IMR-90 (cell line): ENCODE data around the gene ERVH48-1. TPM values are rescaled to one million over a fixed set of nuclear protein-coding genes. Genes with fewer than 3 reads are reported as not detected.

Source experiments
- ATAC-seq: fragments of 200-7000 bp; cut with Tn5 transposase; 2 replicates; pipeline ENCODE4 v1.9.1; 2020; ENCODE audit warnings: low read depth, mild to moderate bottlenecking, moderate library complexity
- BruUV-seq: library from RNA; stranded (reverse); fragments of 400-500 nt; replicated peaks from 2 replicates; lab custom pipeline; 2021; lab: Mats Ljungman, UMichigan
- CTCF ChIA-PET: fragments of 300-600 bp; formaldehyde crosslinking; extraction: SDS; loops from one replicate; lab custom pipeline; 2021; ENCODE audit warnings: antibody characterized with exemption; lab: Yijun Ruan, JAX
- POLR2A ChIA-PET: fragments of 300-600 bp; sonication (Branson Sonifier 250); formaldehyde crosslinking; loops from one replicate; lab custom pipeline; 2022; ENCODE audit warnings: antibody characterized with exemption; ENCODE audit not compliant: unreplicated experiment; lab: Charles Lee
- DNase-seq: peaks from one replicate; pipeline ENCODE4 v3.0.0; 2013
- H2AFZ ChIP-seq: replicated peaks from 2 replicates; pipeline ENCODE3; 2013; ENCODE audit warnings: low read length, mild to moderate bottlenecking; ENCODE audit not compliant: poor library complexity
- H2AK5ac ChIP-seq: 2 replicates; pipeline ENCODE4 v1.6.1; 2013; ENCODE audit warnings: low read depth, low read length, inconsistent platforms
- H2AK9ac ChIP-seq: replicated peaks from 2 replicates; pipeline ENCODE3; 2013; ENCODE audit warnings: mild to moderate bottlenecking, low read depth, low read length, moderate library complexity; ENCODE audit not compliant: poor library complexity
- H2BK120ac ChIP-seq: 2 replicates; pipeline ENCODE4 v1.6.1; 2013; ENCODE audit warnings: low read depth, low read length, inconsistent platforms
- H2BK15ac ChIP-seq: 3 replicates; pipeline ENCODE4 v1.6.1; 2013; ENCODE audit warnings: low read depth, low read length, inconsistent platforms
- H2BK20ac ChIP-seq: 2 replicates; pipeline ENCODE4 v1.6.1; 2013; ENCODE audit warnings: low read depth, mild to moderate bottlenecking, inconsistent platforms, low read length, moderate library complexity
- H2BK5ac ChIP-seq: 2 replicates; pipeline ENCODE4 v1.6.1; 2013; ENCODE audit warnings: mild to moderate bottlenecking, low read depth, low read length, inconsistent platforms; ENCODE audit not compliant: poor library complexity, severe bottlenecking
- H3K14ac ChIP-seq: replicated peaks from 2 replicates; pipeline ENCODE4 v1.6.1; 2013; ENCODE audit warnings: low read depth, low read length, inconsistent platforms
- H3K18ac ChIP-seq: 2 replicates; pipeline ENCODE4 v1.6.1; 2013; ENCODE audit warnings: low read depth, low read length, control low read depth
- H3K23ac ChIP-seq: 2 replicates; pipeline ENCODE4 v1.6.1; 2013; ENCODE audit warnings: low read depth, low read length, inconsistent platforms
- H3K27ac ChIP-seq: 2 replicates; pipeline ENCODE4 v1.5.1; 2013; ENCODE audit warnings: mild to moderate bottlenecking, control low read depth, low read length; ENCODE audit not compliant: insufficient read depth
- H3K27me3 ChIP-seq: 2 replicates; pipeline ENCODE4 v1.6.1; 2013; ENCODE audit warnings: low read length; ENCODE audit not compliant: control insufficient read depth, insufficient read depth
- H3K36me3 ChIP-seq: 2 replicates; pipeline ENCODE4 v1.6.1; 2013; ENCODE audit warnings: low read length, mixed read lengths; ENCODE audit not compliant: control insufficient read depth, insufficient read depth
- H3K4ac ChIP-seq: 2 replicates; pipeline ENCODE4 v1.6.1; 2013; ENCODE audit warnings: low read depth, low read length, inconsistent platforms
- H3K4me1 ChIP-seq: 2 replicates; pipeline ENCODE4 v1.6.1; 2013; ENCODE audit warnings: low read length, mixed read lengths; ENCODE audit not compliant: control insufficient read depth, insufficient read depth
- H3K4me2 ChIP-seq: 2 replicates; pipeline ENCODE4 v1.6.1; 2013; ENCODE audit warnings: low read depth, mild to moderate bottlenecking, control low read depth, low read length, moderate library complexity
- H3K4me3 ChIP-seq: 2 replicates; pipeline ENCODE4 v1.5.1; 2013; ENCODE audit warnings: low read depth, mild to moderate bottlenecking, control low read depth, low read length, moderate library complexity; ENCODE audit not compliant: insufficient read depth
- H3K56ac ChIP-seq: 2 replicates; pipeline ENCODE4 v1.6.1; 2013; ENCODE audit warnings: low read length, inconsistent platforms; ENCODE audit not compliant: insufficient read depth; ENCODE audit errors: extremely low read depth
- H3K79me1 ChIP-seq, 2 experiments: 2 replicates each; pipeline ENCODE4 v1.6.1; 2013; ENCODE audit warnings: low read length in 2 of 2, inconsistent platforms in 1 of 2, low read depth in 1 of 2
- H3K9ac ChIP-seq: 2 replicates; pipeline ENCODE4 v1.6.1; 2013; ENCODE audit warnings: low read depth, low read length, control low read depth
- H3K9me1 ChIP-seq: 2 replicates; pipeline ENCODE4 v1.6.1; 2013; ENCODE audit warnings: low read length, inconsistent platforms; ENCODE audit not compliant: insufficient read depth
- H3K9me3 ChIP-seq: 2 replicates; pipeline ENCODE4 v1.6.1; 2013; ENCODE audit warnings: low read length; ENCODE audit not compliant: control insufficient read depth, insufficient read depth
- H4K20me1 ChIP-seq: 2 replicates; pipeline ENCODE4 v1.6.1; 2013; ENCODE audit warnings: low read length, inconsistent platforms; ENCODE audit not compliant: insufficient read depth
- H4K5ac ChIP-seq: 2 replicates; pipeline ENCODE4 v1.6.1; 2013; ENCODE audit warnings: mild to moderate bottlenecking, low read depth, low read length, control low read depth
- H4K8ac ChIP-seq, 2 experiments: 2 replicates each; pipeline ENCODE4 v1.6.1; 2013; ENCODE audit warnings: low read depth in 2 of 2, low read length in 2 of 2, control low read depth in 1 of 2, inconsistent platforms in 1 of 2
- H4K91ac ChIP-seq: 2 replicates; pipeline ENCODE4 v1.6.1; 2013; ENCODE audit warnings: low read depth, low read length, inconsistent platforms; ENCODE audit not compliant: insufficient read depth
- BHLHE40 ChIP-seq: fragments of 150-350 bp; IDR thresholded peaks from 2 replicates; pipeline ENCODE4 v1.6.1; 2016; ENCODE audit warnings: mild to moderate bottlenecking, low read depth, low read length
- CEBPB ChIP-seq: IDR thresholded peaks from 2 replicates; pipeline ENCODE4 v1.6.1; 2012; ENCODE audit warnings: low read depth, low read length, improper control_type of control experiment
- CHD1 ChIP-seq: IDR thresholded peaks from 2 replicates; pipeline ENCODE4 v1.6.1; 2012; ENCODE audit warnings: low read depth, low read length, improper control_type of control experiment
- FOS ChIP-seq: fragments of 150-350 bp; IDR thresholded peaks from 2 replicates; pipeline ENCODE4 v1.6.1; 2016; ENCODE audit warnings: low read depth, low read length
- MAFK ChIP-seq: IDR thresholded peaks from 2 replicates; pipeline ENCODE4 v1.6.1; 2012; ENCODE audit warnings: low read depth, low read length, improper control_type of control experiment
- MAZ ChIP-seq: IDR thresholded peaks from 2 replicates; pipeline ENCODE4 v1.6.1; 2012; ENCODE audit warnings: low read depth, mild to moderate bottlenecking, low read length, improper control_type of control experiment, moderate library complexity, borderline replicate concordance
- MXI1 ChIP-seq: IDR thresholded peaks from 2 replicates; pipeline ENCODE4 v1.6.1; 2012; ENCODE audit warnings: low read depth, mild to moderate bottlenecking, low read length, moderate library complexity, borderline replicate concordance
- NFE2L2 ChIP-seq: fragments of 150-350 bp; IDR thresholded peaks from 2 replicates; pipeline ENCODE4 v1.6.1; 2016; ENCODE audit warnings: low read depth, mild to moderate bottlenecking, low read length
- POLR2A ChIP-seq: IDR thresholded peaks from 2 replicates; pipeline ENCODE4 v1.6.1; 2012; ENCODE audit warnings: mild to moderate bottlenecking, low read depth, low read length
- RAD21 ChIP-seq: IDR thresholded peaks from 2 replicates; pipeline ENCODE4 v1.6.1; 2012; ENCODE audit warnings: low read length, improper control_type of control experiment
- RCOR1 ChIP-seq: IDR thresholded peaks from 2 replicates; pipeline ENCODE4 v1.6.1; 2012; ENCODE audit warnings: mild to moderate bottlenecking, low read length, improper control_type of control experiment; ENCODE audit not compliant: insufficient replicate concordance
- RFX5 ChIP-seq: IDR thresholded peaks from 2 replicates; pipeline ENCODE4 v1.8.0; 2012; ENCODE audit warnings: low read depth, mild to moderate bottlenecking, low read length, moderate library complexity
- SMC3 ChIP-seq: fragments of 150-350 bp; IDR thresholded peaks from 2 replicates; pipeline ENCODE4 v1.6.1; 2016; ENCODE audit warnings: low read depth, mild to moderate bottlenecking, antibody characterized with exemption, low read length, moderate library complexity
- WGBS, 2 experiments: methylation state at CpG; one replicate each; pipeline versions ENCODE4 v1.1.5 to v1.1.7; 2013; ENCODE audit warnings: missing lambda C conversion rate in 2 of 2; ENCODE audit not compliant: insufficient read length in 1 of 2; ENCODE audit errors: extremely low coverage in 2 of 2; 5-methylcytosine and 5-hydroxymethylcytosine counted together
- dilution Hi-C: fragments of 300-500 bp; cut with HindIII; formaldehyde crosslinking; loops from one replicate; pipeline ENCODE4 v1.14.3; 2018; ENCODE audit warnings: low sequenced_read_pairs; ENCODE audit not compliant: unreplicated experiment
- in situ Hi-C: fragments of 300-500 bp; cut with MboI; formaldehyde crosslinking; loops from 3 replicates; pipeline ENCODE4 v1.14.3; 2019; ENCODE audit warnings: low sequenced_read_pairs, inconsistent platforms, mixed read lengths
- intact Hi-C: fragments of 100-400 bp; cut with micrococcal nuclease; formaldehyde crosslinking; loops from 2 replicates; pipeline ENCODE4 v1.10.0; 2022
- polyA plus RNA-seq, 3 experiments: library from polyadenylated mRNA; depleted of rRNA; stranded (reverse); fragments of >200 nt; gene quantifications; 2 replicates each; pipeline ENCODE4 v1.2.3, GENCODE V29; 2012; ENCODE audit warnings: low replicate concordance in 1 of 3
- total RNA-seq: library from RNA; depleted of rRNA; stranded (reverse); fragments of >200 nt; gene quantifications from 2 replicates; pipeline ENCODE4 v1.2.3, GENCODE V29; 2012
- TF ChIP-seq, protein P1 (sequence below): fragments of 150-350 bp; IDR thresholded peaks from 2 replicates; pipeline ENCODE4 v1.6.1; 2017; ENCODE audit warnings: mild to moderate bottlenecking, antibody characterized with exemption, low read length, low read depth
- TF ChIP-seq, protein P2 (sequence below): conservative IDR thresholded peaks from 2 replicates; pipeline ENCODE4 v1.5.1; 2012; ENCODE audit warnings: mild to moderate bottlenecking, low read depth, low read length, improper control_type of control experiment
- TF ChIP-seq, protein P3 (sequence below): fragments of 150-350 bp; IDR thresholded peaks from 2 replicates; pipeline ENCODE4 v1.6.1; 2016; ENCODE audit warnings: low read depth, mild to moderate bottlenecking, low read length, moderate library complexity, borderline replicate concordance

The ERVH48-1 gene
- total and polyA plus RNA-seq, 2 of the 4 experiments (the other 2 are of a cell fraction) = under 0.01 TPM; not detected in 1

DNA sequence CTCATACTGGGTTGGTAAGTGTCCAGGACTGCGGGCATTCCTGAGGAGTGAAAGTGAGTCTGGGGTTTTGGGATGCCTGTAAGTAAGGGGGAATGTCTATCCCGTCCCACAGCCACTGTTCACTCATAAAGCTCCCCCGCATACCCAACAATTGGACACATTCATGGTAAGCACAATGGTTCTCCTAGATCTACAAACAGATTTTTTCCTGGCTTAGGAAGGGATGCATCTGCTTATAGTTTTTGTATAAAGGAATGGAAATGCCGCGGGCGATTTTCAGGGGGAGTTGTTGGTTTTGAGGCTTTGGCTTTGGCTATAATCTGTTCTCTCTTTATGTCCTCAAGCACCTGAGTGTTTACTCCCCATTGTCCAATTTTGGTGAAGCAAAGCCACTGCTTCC, 7.1 kb downstream of the ERVH48-1 start:
- in situ Hi-C loops = loop anchor here (5.0 kb wide), 1 partner anchor 44 kb away; no protein-coding TSS in a partner anchor
- no CpG with 5 or more reads among the region's 6 CpGs for WGBS, 2 experiments
- Histone ChIP-seq H3K36me3 (no peaks in the 10 kb centered on the region), H2AFZ (no peak overlapping the region), H4K20me1 (no peaks in the 10 kb centered on the region), H3K4me2 (no peak overlapping the region), H2BK15ac (no peak overlapping the region), H3K27me3 (no peaks in the 10 kb centered on the region), H4K5ac (no peak overlapping the region), H2BK20ac (no peak overlapping the region), H3K4me3 (no peak overlapping the region), H3K79me1 (peaks cover 1 to 9% of the 10 kb centered on the region in 2 experiments; a peak in 2 of 4 replicates), H3K23ac (no peak overlapping the region), H3K4me1 (peaks cover 2% of the 10 kb centered on the region; the same call in 1 of the 2 replicates), H3K9me1 (no peaks in the 10 kb centered on the region), H4K91ac (no peak overlapping the region), H2AK5ac (no peak overlapping the region), H3K9ac (no peak overlapping the region), H2BK120ac (no peak overlapping the region), H3K9me3 (no peaks in the 10 kb centered on the region), H2BK5ac (no peak overlapping the region), H3K56ac (no peak overlapping the region), H2AK9ac (no peak overlapping the region), H3K14ac (no peak overlapping the region), H3K27ac (no peak overlapping the region), H3K18ac (no peak overlapping the region), H3K4ac (no peak overlapping the region), H4K8ac (no peak overlapping the region)
- BruUV-seq = no TSS peak
- intact Hi-C loops = no loop called here
- ChIA-PET CTCF (no interaction called here), POLR2A (no interaction called here)
- DNase-seq (no peak), ATAC-seq (no peak)
- dilution Hi-C loops = no loop called here
- TF ChIP-seq MAFK (no peak), MXI1 (no peak), RAD21 (no peak), MAZ (no peak), CHD1 (no peak), BHLHE40 (no peak), RCOR1 (no peak), POLR2A (no peak), SMC3 (no peak), NFE2L2 (no peak), FOS (no peak), RFX5 (no peak), CEBPB (no peak)
- TF ChIP-seq, protein P1, sequence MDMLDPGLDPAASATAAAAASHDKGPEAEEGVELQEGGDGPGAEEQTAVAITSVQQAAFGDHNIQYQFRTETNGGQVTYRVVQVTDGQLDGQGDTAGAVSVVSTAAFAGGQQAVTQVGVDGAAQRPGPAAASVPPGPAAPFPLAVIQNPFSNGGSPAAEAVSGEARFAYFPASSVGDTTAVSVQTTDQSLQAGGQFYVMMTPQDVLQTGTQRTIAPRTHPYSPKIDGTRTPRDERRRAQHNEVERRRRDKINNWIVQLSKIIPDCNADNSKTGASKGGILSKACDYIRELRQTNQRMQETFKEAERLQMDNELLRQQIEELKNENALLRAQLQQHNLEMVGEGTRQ = no peak
- TF ChIP-seq, protein P2, sequence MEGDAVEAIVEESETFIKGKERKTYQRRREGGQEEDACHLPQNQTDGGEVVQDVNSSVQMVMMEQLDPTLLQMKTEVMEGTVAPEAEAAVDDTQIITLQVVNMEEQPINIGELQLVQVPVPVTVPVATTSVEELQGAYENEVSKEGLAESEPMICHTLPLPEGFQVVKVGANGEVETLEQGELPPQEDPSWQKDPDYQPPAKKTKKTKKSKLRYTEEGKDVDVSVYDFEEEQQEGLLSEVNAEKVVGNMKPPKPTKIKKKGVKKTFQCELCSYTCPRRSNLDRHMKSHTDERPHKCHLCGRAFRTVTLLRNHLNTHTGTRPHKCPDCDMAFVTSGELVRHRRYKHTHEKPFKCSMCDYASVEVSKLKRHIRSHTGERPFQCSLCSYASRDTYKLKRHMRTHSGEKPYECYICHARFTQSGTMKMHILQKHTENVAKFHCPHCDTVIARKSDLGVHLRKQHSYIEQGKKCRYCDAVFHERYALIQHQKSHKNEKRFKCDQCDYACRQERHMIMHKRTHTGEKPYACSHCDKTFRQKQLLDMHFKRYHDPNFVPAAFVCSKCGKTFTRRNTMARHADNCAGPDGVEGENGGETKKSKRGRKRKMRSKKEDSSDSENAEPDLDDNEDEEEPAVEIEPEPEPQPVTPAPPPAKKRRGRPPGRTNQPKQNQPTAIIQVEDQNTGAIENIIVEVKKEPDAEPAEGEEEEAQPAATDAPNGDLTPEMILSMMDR = no peak
- TF ChIP-seq, protein P3, sequence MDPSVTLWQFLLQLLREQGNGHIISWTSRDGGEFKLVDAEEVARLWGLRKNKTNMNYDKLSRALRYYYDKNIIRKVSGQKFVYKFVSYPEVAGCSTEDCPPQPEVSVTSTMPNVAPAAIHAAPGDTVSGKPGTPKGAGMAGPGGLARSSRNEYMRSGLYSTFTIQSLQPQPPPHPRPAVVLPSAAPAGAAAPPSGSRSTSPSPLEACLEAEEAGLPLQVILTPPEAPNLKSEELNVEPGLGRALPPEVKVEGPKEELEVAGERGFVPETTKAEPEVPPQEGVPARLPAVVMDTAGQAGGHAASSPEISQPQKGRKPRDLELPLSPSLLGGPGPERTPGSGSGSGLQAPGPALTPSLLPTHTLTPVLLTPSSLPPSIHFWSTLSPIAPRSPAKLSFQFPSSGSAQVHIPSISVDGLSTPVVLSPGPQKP = no peak
